Measurements from ENCODE around the gene ABITRAM.
A peak's percentile ranks its signal among the peaks of the same experiment; 100 is the strongest.

- TF ChIP-seq, protein P1, sequence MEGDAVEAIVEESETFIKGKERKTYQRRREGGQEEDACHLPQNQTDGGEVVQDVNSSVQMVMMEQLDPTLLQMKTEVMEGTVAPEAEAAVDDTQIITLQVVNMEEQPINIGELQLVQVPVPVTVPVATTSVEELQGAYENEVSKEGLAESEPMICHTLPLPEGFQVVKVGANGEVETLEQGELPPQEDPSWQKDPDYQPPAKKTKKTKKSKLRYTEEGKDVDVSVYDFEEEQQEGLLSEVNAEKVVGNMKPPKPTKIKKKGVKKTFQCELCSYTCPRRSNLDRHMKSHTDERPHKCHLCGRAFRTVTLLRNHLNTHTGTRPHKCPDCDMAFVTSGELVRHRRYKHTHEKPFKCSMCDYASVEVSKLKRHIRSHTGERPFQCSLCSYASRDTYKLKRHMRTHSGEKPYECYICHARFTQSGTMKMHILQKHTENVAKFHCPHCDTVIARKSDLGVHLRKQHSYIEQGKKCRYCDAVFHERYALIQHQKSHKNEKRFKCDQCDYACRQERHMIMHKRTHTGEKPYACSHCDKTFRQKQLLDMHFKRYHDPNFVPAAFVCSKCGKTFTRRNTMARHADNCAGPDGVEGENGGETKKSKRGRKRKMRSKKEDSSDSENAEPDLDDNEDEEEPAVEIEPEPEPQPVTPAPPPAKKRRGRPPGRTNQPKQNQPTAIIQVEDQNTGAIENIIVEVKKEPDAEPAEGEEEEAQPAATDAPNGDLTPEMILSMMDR (IDR thresholded peaks at IDR 0.05; ENCODE audit: poor library complexity, severe bottlenecking), result peak; percentile 36
- TF ChIP-seq, protein P2, sequence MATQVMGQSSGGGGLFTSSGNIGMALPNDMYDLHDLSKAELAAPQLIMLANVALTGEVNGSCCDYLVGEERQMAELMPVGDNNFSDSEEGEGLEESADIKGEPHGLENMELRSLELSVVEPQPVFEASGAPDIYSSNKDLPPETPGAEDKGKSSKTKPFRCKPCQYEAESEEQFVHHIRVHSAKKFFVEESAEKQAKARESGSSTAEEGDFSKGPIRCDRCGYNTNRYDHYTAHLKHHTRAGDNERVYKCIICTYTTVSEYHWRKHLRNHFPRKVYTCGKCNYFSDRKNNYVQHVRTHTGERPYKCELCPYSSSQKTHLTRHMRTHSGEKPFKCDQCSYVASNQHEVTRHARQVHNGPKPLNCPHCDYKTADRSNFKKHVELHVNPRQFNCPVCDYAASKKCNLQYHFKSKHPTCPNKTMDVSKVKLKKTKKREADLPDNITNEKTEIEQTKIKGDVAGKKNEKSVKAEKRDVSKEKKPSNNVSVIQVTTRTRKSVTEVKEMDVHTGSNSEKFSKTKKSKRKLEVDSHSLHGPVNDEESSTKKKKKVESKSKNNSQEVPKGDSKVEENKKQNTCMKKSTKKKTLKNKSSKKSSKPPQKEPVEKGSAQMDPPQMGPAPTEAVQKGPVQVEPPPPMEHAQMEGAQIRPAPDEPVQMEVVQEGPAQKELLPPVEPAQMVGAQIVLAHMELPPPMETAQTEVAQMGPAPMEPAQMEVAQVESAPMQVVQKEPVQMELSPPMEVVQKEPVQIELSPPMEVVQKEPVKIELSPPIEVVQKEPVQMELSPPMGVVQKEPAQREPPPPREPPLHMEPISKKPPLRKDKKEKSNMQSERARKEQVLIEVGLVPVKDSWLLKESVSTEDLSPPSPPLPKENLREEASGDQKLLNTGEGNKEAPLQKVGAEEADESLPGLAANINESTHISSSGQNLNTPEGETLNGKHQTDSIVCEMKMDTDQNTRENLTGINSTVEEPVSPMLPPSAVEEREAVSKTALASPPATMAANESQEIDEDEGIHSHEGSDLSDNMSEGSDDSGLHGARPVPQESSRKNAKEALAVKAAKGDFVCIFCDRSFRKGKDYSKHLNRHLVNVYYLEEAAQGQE (IDR thresholded peaks at IDR 0.05; ENCODE audit: borderline replicate concordance), result no peak
- TF ChIP-seq EZH2 (IDR thresholded peaks at IDR 0.05; ENCODE audit: borderline replicate concordance, insufficient read depth, low read length, poor library complexity, severe bottlenecking), result no peak
- TF ChIP-seq EP300 (conservative IDR thresholded peaks at IDR 0.05; ENCODE audit: poor library complexity, severe bottlenecking), result no peak
- no peak for TF ChIP-seq MXI1 (conservative IDR thresholded peaks at IDR 0.05; ENCODE audit: poor library complexity, severe bottlenecking)
- TF ChIP-seq POLR2AphosphoS5 (IDR thresholded peaks at IDR 0.05), result no peak
- TF ChIP-seq SMC3 (conservative IDR thresholded peaks at IDR 0.05; ENCODE audit: poor library complexity), result no peak
- TF ChIP-seq TAF1 (IDR thresholded peaks at IDR 0.05; ENCODE audit: low read depth), result no peak
- TF ChIP-seq RAD21 (conservative IDR thresholded peaks at IDR 0.05), result no peak
Observed at GRCh38 chr9:108889649-108890067, 44.5 kb upstream of the ABITRAM start.
